Endodermal cell (in vitro differentiated cells): ENCODE results near the gene DPH7. TPM values are rescaled to one million over a fixed set of nuclear protein-coding genes. Genes with fewer than 3 reads are reported as not detected.
"Not testable (repeated sequence)": the region's sequence is repeated elsewhere in the genome, so short reads cannot be mapped to it uniquely, and the experiment has no call there.

ENCODE experiments used
- DNase-seq: peaks from one replicate; pipeline ENCODE4 v3.0.0-alpha.2; 2017
- H3K27ac ChIP-seq: 2 replicates; pipeline ENCODE4 v1.5.1; 2013; ENCODE audit warnings: mild to moderate bottlenecking, low read depth, low read length, moderate library complexity
- H3K27me3 ChIP-seq: 2 replicates; pipeline ENCODE4 v1.6.1; 2013; ENCODE audit warnings: mild to moderate bottlenecking, low read length, moderate library complexity; ENCODE audit not compliant: insufficient read depth, control insufficient read depth, poor library complexity, severe bottlenecking
- H3K36me3 ChIP-seq: 2 replicates; pipeline ENCODE4 v1.7.0; 2013; ENCODE audit warnings: mild to moderate bottlenecking, low read length, moderate library complexity; ENCODE audit not compliant: control insufficient read depth, insufficient read depth
- H3K4me1 ChIP-seq: one replicate; pipeline ENCODE4 v1.7.0; 2013; ENCODE audit warnings: low read length; ENCODE audit not compliant: control insufficient read depth, insufficient read depth
- H3K4me3 ChIP-seq: 2 replicates; pipeline ENCODE4 v1.5.1; 2013; ENCODE audit warnings: mild to moderate bottlenecking, low read length, moderate library complexity
- H3K9ac ChIP-seq: 2 replicates; pipeline ENCODE4 v1.6.1; 2013; ENCODE audit warnings: mild to moderate bottlenecking, low read length, moderate library complexity; ENCODE audit not compliant: poor library complexity, severe bottlenecking; ENCODE audit errors: extremely low read depth
- H3K9me3 ChIP-seq: 2 replicates; pipeline ENCODE4 v1.6.1; 2013; ENCODE audit warnings: mild to moderate bottlenecking, low read length, moderate library complexity; ENCODE audit not compliant: control insufficient read depth
- H3K27ac Mint-ChIP-seq: 2 replicates; pipeline ENCODE4 v1.8.0; 2020; ENCODE audit warnings: mixed read lengths
- H3K27me3 Mint-ChIP-seq: 2 replicates; pipeline ENCODE4 v1.8.0; 2021; ENCODE audit warnings: mild to moderate bottlenecking, mixed read lengths; ENCODE audit not compliant: insufficient read depth
- H3K36me3 Mint-ChIP-seq: 2 replicates; pipeline ENCODE4 v1.8.0; 2020; ENCODE audit warnings: low read depth, mixed read lengths
- H3K4me1 Mint-ChIP-seq: 2 replicates; pipeline ENCODE4 v1.8.0; 2020; ENCODE audit warnings: mixed read lengths
- H3K4me3 Mint-ChIP-seq: 2 replicates; pipeline ENCODE4 v1.8.0; 2020; ENCODE audit warnings: mild to moderate bottlenecking, moderate library complexity, mixed read lengths
- H3K9me3 Mint-ChIP-seq: 2 replicates; pipeline ENCODE4 v1.8.0; 2020; ENCODE audit warnings: mild to moderate bottlenecking, mixed read lengths
- WGBS, 2 experiments: methylation state at CpG; one replicate each; pipeline versions ENCODE4 v1.1.5 to v1.1.7; 2013; ENCODE audit warnings: missing lambda C conversion rate in 2 of 2, mixed read lengths in 1 of 2; ENCODE audit not compliant: insufficient coverage in 1 of 2, insufficient read length in 1 of 2; 5-methylcytosine and 5-hydroxymethylcytosine counted together
- total RNA-seq, 2 donors: library from RNA; stranded (reverse); fragmentation: NEBNext Ultra II Directional in 1 of 2; extraction: Animal tissue kit (Norgen Biotek cat#: 25700) in 1 of 2; gene quantifications; 2 replicates in 1 of 2; 3 replicates in 1 of 2; pipeline ENCODE4 v1.2.1, GENCODE V29; 2021
- TF ChIP-seq, protein P1 (sequence below): fragments of 200-600 bp; sonication (generic); conservative IDR thresholded peaks from 2 replicates; pipeline ENCODE4 v1.5.0; 2021; ENCODE audit warnings: antibody characterized with exemption, mild to moderate bottlenecking

DPH7 gene
- total RNA-seq, 2 donors from 2014 or later: 48.9 to 50.4 TPM

- TF ChIP-seq, protein P1, sequence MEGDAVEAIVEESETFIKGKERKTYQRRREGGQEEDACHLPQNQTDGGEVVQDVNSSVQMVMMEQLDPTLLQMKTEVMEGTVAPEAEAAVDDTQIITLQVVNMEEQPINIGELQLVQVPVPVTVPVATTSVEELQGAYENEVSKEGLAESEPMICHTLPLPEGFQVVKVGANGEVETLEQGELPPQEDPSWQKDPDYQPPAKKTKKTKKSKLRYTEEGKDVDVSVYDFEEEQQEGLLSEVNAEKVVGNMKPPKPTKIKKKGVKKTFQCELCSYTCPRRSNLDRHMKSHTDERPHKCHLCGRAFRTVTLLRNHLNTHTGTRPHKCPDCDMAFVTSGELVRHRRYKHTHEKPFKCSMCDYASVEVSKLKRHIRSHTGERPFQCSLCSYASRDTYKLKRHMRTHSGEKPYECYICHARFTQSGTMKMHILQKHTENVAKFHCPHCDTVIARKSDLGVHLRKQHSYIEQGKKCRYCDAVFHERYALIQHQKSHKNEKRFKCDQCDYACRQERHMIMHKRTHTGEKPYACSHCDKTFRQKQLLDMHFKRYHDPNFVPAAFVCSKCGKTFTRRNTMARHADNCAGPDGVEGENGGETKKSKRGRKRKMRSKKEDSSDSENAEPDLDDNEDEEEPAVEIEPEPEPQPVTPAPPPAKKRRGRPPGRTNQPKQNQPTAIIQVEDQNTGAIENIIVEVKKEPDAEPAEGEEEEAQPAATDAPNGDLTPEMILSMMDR: no peak
- Histone ChIP-seq H3K9me3 (no peaks in the 10 kb centered on the region), H3K4me3 (no peak overlapping the region), H3K36me3 (no peaks in the 10 kb centered on the region), H3K27ac (peak overlapping the region; percentile 29), H3K4me1 (no peaks in the 10 kb centered on the region), H3K9ac (no peak overlapping the region), H3K27me3 (no peaks in the 10 kb centered on the region)
- peaks cover under 1% of the 10 kb centered on the region for H3K9me3 Mint-ChIP-seq
- no peaks in the 10 kb centered on the region for H3K36me3 Mint-ChIP-seq
- no peak for DNase-seq
- no peak overlapping the region for H3K27ac Mint-ChIP-seq
- H3K4me1 Mint-ChIP-seq: no peaks in the 10 kb centered on the region
- no peaks in the 10 kb centered on the region for H3K27me3 Mint-ChIP-seq
- 94 to 99% methylated on average over 17 to 18 of the region's 18 CpGs for WGBS, 2 experiments
- no peak overlapping the region for H3K4me3 Mint-ChIP-seq
These were observed 38.2 kb downstream of the DPH7 start for GRCh38 chr9:137540536-137540935.

GRCh38 chr9:137538058-137538457 lies 40.7 kb downstream of the DPH7 start:
- no peaks in the 10 kb centered on the region for H3K27me3 ChIP-seq
- no peaks in the 10 kb centered on the region for H3K27me3 Mint-ChIP-seq
- H3K4me3 Mint-ChIP-seq: no peak overlapping the region
- H3K4me1 Mint-ChIP-seq: no peaks in the 10 kb centered on the region
- TF ChIP-seq, protein P1: no peak
- 91 to 99% methylated on average over 12 to 16 of the region's 16 CpGs for WGBS, 2 experiments
- H3K9me3 Mint-ChIP-seq: peaks cover 6% of the 10 kb centered on the region
- H3K9me3 ChIP-seq: no peaks in the 10 kb centered on the region
- no peaks in the 10 kb centered on the region for H3K4me1 ChIP-seq
- H3K4me3 ChIP-seq: no peak overlapping the region
- H3K27ac ChIP-seq: no peak overlapping the region
- H3K27ac Mint-ChIP-seq: no peak overlapping the region
- DNase-seq: no peak
- no peak overlapping the region for H3K9ac ChIP-seq
- peaks cover 5% of the 10 kb centered on the region for H3K36me3 Mint-ChIP-seq
- no peaks in the 10 kb centered on the region for H3K36me3 ChIP-seq

DNA sequence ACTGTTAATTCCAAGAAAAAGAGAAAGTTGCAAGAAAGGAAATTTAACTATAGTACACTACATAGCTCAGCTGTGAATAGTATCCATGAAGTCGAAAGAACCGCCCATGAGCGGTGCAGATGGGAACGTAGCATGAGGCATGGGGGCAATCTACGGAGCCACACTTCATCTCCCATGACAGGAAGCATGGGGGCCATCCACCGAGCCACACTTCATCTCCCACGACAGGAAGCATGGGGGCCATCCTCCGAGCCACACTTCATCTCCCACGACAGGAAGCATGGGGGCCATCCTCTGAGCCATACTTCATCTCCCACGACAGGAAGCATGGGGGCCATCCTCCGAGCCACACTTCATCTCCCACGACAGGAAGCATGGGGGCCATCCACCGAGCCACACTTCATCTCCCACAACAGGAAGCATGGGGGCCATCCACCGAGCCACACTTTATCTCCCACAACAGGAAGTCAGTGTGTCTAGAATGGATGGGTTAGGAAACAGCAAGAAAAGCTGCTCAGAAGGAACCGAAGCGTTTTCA lies 42.1 kb downstream of the DPH7 start:
- H3K27ac ChIP-seq, H3K9me3 ChIP-seq, H3K36me3 ChIP-seq, H3K9me3 Mint-ChIP-seq, H3K4me3 Mint-ChIP-seq, H3K9ac ChIP-seq, H3K4me1 ChIP-seq, H3K4me1 Mint-ChIP-seq, H3K27ac Mint-ChIP-seq, H3K27me3 ChIP-seq, DNase-seq, H3K4me3 ChIP-seq, H3K36me3 Mint-ChIP-seq, H3K27me3 Mint-ChIP-seq: not testable (repeated sequence)
- 91 to 94% methylated on average over 8 to 16 of the region's 16 CpGs for WGBS, 2 experiments

DNA sequence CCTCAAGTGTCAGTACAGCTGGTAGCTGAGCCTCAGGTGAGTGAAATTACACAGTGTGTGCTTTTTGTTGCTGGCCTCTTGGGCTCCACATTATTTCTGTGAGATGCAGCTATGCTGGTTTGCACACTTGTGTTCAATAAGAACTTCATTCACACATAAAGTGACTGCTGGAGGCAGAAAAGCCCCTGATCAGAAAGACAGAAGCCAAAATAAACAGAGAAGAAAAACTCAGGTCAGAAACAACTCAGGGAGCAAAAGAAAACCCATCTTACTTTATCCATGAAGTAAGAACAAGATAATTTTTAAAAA lies 43.7 kb downstream of the DPH7 start:
- TF ChIP-seq, protein P1: no peak
- Histone ChIP-seq H3K4me1 (no peaks in the 10 kb centered on the region), H3K27me3 (no peaks in the 10 kb centered on the region), H3K4me3 (no peak overlapping the region), H3K9me3 (no peaks in the 10 kb centered on the region), H3K9ac (no peak overlapping the region), H3K36me3 (no peaks in the 10 kb centered on the region), H3K27ac (no peak overlapping the region)
- Mint-ChIP-seq H3K36me3 (peaks cover 5% of the 10 kb centered on the region), H3K9me3 (peaks cover 6% of the 10 kb centered on the region), H3K27me3 (no peaks in the 10 kb centered on the region), H3K4me1 (peaks cover 1% of the 10 kb centered on the region), H3K4me3 (no peak overlapping the region), H3K27ac (no peak overlapping the region)
- DNase-seq: no peak
